HG02759 (cell line): ENCODE data around the gene RELN.
A peak's percentile ranks its signal among the peaks of the same experiment; 100 is the strongest.
"Not testable (repeated sequence)": the region's sequence is repeated elsewhere in the genome, so short reads cannot be mapped to it uniquely, and the experiment has no call there.

Source experiments
- ATAC-seq: cut with Tn5 transposase; IDR thresholded peaks from one replicate; pipeline ENCODE4 v1.9.1; 2021; ENCODE audit warnings: mild to moderate bottlenecking, moderate library complexity; ENCODE audit not compliant: unreplicated experiment

RELN gene

DNA sequence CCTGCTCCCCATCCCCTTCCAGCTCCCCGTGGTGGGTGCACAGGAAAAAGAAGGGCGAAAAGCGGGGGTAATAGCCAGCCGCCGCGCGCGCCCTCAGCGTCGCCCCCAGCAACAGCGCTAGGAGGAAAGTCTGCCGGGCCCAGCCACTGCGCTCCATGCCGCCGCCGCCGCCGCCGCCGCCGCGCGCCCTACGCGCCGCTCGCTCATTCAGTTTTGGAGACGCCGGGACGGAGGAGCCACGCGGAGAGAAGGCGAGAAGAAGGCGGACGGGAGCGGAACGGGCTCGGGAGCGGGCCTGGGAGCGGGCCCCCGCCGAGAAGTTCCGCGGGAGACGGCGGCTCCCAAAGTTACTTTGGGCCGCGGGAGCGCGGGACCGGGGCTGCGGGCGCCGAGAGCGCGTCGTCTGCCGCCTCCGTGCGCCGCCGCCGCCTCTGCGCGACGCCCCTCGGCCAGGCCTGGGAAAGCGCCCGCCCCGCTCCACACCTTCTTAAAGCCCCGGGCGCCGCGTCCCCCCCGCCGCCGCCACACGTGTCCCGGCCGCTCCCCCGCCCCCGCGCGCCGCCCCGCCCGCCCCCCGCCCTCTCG is at the start of gene RELN:
TSS of gene RELN (minus strand) at position 459 of the 585 bp plus-strand sequence. CDS start at position 157, 302 bp downstream.
- peak; percentile 49 for ATAC-seq

DNA sequence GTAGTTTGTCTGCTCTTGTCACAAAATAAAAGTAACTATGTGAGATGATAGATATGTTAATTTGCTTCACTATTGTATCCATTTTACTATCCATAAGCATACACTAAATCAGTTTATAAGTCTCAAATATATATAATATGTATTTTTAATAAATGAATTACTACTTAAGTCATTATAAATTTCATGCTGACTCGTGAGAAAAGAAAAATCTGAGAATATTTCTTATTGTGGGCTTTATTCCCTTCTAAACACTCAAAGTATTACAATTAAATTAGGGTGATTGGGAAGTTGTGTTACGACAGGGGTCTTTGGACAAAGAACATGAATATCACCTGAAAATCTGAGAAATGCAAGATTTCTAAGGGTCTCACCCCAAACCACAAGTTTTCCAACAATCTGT is 48.7 kb upstream of the RELN start:
- ATAC-seq: no peak

DNA sequence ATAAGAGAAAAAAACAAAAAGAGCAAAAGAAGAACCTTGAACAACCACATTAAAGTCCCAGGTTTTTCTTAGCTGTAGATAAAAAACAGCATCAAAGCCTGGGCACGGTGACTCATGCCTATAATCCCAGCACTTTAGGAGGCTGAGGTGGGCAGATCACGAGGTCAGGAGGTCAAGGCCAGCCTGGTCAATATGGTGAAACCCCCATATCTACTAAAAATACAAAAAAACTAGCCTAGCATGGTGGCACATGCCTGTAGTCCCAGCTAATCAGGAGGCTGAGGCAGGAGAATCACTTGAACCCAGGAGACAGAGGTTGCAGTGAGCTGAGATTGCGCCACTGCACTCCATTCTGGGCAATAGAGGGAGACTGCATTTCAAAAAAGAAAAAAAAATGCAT is 47.4 kb upstream of the RELN start:
- not testable (repeated sequence) for ATAC-seq

DNA sequence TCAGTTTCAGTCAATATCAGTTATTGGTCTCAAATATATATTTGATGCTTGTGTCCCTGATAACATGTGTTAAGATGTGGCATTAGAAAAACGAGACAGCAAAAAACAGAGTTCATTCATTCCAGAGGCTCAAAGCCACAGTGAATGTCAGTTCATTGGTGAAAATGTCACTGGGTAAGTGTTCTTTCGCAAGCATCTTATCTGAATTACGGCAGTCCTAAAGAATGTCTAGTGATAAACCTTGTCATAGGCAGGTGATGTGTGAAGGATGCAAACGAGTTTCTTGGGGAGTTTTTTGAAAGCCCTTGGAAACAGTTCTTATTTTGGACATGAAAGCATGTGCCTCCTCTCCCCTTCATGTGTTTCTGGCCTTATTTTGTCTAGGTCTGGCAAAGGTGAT is 45.9 kb upstream of the RELN start:
- no peak for ATAC-seq

DNA sequence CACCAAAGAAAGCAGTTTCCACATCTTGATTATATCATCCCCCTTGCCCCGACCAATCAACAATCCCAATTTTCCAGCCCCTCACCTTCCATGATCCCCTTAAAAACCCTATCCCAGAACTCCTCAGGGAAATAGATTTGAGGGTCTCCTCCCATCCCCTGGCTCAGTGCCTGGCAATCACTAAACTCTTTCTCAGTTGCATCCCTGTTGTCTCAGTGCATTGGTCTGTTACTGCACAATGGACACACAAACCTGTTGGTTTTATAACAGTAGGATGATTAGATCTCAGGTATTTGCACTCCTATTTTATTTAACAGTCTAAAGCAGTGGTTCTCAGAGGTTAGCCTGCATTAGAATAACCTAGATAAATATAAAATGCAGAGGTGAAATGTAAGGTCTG is 45.2 kb upstream of the RELN start:
- ATAC-seq: no peak

DNA sequence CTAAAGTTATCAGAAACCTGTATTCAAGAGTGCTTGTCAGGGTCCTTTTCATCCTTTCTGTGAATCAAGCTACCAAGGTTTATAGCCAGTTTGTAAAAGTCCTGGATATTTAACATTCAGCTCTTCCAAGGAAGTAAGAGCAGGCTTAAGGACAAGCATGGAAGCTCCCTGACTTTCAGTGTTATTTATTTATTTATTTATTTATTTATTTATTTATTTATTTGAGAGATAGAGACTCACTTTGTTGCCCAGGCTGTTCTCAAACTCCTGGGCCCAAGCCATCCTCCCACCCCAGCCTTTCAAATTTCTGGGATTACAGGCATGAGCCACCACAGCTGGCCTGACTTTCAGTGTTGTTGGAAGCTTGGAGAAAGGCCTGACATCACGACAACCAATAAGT is 44.4 kb upstream of the RELN start:
- no peak for ATAC-seq

DNA sequence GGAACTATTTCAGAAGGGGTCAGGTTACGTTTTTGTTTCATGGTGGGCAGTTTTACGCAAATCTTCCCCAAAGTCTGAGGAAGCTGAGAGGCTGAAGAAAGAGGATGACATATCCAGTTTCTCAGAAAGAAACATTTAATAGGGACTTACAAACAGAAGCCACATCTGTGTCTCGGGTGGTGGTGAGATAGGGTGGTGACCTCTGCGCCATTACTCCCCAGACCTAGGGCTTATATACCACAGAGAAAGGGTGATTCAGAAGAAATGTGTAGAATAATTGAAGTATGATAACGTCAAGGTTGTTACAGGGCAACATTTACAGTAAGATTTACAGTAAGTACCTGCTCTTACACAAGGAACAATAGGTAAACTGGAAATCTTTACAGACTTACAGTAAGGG is 43.0 kb upstream of the RELN start:
- no peak for ATAC-seq

DNA sequence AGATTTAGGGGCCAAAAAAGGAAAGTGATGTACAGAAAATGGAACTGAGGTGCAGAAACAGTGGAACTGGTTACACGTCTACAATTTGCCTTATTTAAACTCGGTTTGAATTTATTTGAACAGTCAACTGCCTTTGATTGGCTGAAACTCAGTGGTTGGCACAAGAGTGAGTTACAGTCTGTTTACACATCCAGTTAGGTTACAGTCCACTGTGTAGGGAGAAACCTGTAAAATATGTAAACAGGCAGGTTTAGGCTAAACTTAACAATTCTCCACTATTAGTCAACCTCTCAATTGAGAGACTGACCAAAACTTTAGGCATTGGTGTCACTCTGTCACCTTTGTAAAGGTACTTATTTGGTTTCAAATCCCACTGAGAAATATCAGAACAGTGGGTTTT is 40.3 kb upstream of the RELN start:
- ATAC-seq: no peak

DNA sequence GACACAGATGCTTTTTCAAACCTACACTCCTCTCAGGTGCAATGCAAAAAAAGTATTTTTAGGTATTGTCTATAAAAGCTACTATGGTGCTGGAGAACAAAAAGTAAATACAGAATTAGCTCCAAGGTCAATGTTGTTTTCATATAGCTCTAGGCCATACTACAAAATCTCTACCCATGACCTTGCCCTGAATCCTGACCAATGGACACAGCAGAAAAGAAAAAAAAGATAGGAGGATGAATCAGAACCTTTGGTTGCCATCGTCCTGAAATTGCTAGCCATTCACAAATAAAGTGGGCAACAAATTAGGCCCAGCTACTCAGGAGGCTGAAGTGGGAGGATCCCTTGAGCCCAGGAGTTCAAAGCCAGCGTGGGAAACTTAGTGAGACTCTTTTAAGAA is 35.2 kb upstream of the RELN start:
- ATAC-seq: no peak

DNA sequence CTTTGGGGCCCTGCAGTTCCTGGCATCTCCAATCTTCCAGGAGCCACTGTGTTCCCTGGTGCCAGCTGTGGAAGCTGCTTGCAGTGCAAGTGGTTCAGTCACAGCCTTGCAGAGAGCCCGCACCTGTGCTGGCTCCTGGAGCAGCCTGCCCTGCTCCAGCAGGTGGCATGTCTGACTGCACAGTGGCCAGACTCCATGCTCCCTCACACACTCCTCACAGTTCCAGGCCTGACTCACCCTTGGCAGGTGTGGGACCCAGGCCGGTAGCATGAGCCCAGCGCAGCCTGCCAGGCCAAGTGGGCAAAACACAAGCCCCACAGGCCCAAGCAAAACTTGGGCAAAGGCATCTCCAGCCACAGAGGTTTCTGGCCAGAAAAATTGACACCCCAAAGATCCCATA is 33.6 kb upstream of the RELN start:
- no peak for ATAC-seq

DNA sequence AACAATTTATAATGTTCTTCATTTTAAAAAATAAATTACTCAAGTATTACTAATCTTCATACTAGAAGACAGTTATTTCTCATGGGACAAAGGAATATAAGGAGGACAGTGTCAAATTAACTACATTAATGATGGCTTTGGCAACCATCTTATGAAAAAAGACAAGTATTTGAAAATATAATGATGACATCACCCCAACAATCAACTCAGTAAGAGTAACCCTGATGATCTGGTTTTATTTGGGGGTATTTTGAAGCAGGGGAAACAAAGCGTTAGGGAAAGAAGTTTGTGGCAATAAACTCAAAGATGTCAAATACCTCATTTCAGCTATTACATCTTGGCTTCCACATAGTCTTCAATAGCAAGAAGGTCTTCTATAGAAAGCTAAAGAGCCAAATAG is 29.0 kb upstream of the RELN start:
- no peak for ATAC-seq

DNA sequence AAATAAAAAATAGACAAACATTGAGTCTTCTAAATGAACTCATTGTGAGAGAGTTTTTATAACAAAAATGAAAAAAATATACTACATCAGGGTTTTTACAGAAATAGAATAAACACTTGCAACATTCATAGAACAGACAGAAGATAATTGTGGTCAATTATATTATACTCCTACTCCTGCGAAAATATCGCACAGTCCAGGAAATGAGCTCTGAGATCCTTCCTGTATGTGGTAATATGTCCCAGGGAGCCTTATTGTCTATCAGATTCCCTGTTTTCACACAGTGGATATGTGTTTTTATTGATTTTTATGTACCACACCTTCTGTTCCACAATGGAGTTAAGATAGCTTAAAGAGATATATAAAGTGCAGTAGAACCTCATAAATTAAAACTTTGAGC is 27.5 kb upstream of the RELN start:
- no peak for ATAC-seq

DNA sequence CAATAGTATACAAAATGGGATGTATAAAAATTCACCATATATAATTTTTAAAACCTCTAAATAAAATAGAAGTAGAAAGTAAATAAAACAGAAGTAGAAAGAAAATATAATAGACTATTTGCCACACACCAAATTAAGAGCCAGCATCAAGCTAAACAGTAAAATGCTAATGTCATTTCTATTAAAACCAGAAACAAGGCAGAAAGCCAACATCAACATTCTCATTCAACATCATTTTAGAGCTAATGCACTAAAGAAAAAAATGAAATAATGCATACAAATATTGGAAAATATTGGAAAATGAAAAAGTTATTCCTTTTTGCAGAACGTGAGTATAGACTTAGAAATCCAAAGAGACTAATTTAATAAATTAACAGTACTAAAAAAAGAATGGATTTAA is 23.4 kb upstream of the RELN start:
- no peak for ATAC-seq

DNA sequence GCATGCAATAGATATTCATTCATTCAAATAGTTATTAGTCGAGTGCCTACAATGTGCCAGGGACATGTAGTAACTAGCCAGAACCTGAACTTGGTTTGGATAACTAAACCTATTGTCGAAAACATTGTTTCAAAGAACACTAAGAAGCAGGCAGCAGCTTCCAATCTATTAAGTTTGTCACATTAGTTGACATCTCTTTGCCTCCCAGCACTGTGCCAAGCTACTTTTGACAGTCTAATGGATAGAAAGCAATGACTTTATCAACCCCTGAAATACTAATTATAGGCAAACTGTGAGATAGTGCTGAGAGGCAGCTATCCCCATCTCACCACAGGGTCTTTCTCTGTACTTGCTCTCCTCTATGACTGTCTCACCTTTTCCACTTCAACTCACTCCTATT is 22.4 kb upstream of the RELN start:
- no peak for ATAC-seq

DNA sequence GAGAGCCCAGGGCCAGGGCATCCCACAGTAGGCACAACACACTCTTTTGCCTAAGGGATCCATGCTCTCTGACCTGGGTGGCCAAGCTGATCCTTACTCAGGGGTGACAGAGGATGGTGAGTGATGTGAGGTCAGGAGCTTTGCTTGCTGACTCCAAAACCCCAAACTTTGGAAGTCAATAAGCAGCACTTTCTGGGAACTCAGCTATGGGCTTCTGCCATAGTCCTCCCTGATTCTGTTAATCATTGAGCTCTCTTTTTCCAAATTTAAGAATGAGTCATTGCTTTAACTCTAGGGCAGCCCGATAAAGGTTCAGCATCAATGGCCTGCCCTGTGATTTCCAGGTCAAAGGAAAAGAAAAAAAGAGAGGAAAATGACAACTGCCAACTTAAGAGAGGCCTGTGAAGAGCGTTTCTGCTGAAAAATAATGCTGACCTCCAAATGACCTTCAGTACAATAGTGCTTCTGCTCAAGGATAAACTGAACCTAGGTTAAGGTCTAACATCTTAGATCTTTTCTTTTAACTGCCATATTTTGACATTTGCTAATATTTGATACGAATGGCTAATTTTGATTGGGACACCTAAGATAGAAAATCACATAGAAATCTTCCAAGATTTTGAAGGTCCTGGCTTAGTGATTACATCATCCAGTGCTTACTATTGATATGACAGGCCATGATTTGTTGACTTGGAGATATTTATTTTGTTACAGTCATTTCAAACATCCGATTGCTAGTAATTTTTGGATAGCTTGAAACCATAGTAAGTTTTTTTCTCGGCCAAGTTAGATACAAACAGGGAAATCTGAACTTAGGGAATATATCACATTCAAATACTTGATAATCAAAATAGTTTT is 20.8 kb upstream of the RELN start:
- no peak for ATAC-seq

DNA sequence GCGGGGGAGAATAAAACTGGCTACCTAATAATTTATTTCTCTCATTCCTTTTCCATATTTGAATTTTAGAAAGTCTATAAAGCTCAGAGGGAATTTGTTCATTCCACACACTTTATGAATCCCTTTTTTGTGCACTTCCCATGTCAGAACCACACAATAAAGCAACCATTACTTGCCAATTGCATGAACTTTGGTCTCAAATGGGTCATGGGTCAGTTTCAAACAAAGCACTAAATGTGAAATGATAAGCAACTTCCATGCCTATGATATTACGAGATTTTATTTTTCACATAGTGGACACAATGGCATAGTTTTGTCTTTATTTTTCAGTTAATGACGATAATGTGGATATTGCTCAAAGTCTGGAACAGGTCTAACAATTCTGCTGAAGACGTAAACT is 18.6 kb upstream of the RELN start:
- ATAC-seq: no peak

DNA sequence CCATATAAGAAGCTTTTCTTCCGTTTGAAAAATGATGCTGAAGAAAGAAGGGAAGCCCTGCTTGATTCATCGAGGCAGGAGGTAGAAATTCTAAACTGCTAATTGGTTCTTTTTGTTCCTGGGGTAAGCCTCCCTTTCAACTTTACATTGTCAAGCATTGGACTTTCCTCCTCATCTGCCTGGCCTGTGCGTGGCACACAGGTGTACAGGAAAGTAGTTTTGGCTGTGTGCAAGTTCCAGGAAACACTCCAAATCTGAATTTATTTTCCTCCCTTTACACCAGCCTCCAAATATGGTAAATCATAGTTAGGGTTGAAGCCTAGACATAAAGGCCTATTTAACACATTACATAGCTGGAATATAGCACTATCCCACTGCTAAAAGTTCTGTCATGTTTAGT is 18.2 kb upstream of the RELN start:
- ATAC-seq: no peak

DNA sequence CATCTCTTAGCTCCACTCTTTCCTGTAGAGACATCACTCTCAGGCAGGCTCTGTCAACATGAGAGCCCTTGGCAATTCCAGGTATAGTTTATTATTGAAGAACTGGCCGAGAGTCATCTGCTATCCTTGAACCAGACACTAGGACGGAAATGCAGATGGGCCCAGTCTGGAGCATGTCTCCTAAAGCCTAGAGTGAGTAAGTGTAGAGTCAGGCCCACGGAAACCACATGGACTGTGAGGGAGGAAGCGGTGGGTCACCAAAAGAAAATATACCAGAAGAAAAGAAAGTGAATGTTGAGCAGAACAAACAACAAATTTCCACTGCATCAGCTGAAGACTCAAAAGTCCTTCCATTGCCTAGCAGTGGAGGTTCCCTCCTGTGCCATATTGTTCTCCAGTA is 15.7 kb upstream of the RELN start:
- no peak for ATAC-seq

DNA sequence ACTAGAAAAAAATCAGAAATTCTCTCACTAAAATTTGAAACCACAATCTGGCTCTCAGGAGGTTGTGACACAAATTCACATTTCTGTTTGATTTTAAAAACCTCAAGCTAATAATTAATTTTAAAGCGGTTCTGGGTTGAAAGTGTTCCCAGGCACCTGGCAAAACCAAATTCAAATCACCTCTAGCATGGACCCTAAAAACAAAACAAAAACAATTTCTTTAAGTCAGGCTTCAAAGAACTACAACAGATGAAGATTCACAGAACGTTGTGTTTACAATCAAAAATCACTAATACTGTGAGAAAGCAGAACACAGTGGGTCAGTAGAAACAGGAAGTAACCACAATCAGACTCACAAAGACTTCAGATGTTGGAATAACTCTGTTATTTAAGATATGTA is 7.2 kb upstream of the RELN start:
- ATAC-seq: peak; percentile 70

DNA sequence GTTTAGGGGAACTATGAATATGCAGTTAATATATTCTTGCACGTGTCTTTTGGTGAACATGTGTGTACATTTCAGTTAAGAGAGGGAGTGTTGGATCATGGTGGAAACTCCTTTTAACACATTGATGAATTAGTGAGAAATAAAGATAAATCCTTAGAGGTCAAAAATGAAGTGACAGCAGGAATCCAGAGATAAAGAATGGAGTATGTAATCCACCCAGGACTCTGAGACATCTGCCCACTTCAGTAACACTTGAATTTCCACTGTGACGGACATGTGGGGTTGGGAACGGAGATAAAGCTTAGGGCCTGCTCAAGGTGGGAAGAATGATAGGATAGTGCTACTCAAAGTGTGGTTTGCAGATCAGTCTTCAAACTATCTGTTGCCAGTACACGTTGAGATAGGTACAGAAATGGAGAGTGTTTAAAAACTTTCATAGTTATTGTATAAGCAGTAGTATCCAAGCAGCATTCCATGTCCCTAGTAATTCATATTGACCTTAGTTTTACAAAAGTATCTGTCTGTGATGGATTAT is 6.6 kb upstream of the RELN start:
- ATAC-seq: no peak

DNA sequence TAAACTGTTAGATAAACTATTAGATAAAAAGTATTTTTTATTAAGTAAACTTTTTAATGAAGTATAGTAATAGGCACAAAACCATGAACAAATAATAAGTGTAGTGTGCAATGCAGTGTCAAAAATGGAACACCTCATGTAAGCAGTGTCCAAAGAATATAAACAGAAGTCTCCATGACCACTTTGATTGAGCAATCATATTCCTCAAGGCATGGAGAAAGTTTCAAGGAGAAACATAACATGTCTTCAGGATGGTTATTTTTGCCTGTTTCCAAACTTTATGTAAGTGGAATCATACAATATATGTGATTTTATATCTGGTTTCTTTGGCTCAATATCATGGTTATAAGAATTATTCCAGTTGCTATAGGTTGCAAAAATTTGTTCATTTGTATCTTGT is 6.1 kb upstream of the RELN start:
- ATAC-seq: no peak

DNA sequence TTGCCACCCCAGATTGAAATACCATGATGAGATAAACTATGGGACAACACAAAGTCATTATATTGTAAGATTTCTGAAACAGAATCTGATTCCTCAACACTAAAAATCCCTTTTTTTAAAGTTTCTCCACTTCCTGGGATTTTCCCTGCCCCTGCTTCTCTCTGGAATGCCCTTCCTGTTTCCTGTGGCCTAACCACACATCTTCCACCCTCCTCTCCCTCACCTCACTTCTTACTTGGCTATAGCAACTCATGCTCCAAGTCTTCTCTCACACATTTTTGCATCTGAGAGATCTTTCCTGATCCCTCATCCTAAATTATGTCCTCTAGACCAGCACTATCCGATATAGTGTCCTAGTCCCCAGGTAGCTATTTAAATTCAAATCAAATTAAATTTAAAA is 4.1 kb upstream of the RELN start:
- no peak for ATAC-seq

DNA sequence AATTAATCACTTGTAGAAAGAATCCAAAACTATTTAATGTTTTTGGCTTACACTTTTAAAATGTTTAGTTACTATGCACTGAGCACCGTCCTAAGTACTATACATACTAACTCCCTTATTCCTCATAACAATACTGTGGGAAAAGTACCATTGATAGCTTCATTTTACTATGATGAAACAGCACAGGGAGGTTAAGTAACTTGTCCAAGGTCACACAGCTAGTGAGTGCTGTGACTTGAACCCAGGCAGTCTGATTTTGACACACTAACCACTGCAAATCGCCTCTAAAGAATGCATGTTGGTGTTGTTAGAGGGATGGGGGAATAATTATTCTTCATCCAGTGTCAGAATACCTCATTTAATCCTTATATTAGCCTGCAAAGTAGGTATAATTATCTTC is 1.9 kb upstream of the RELN start:
- ATAC-seq: no peak
